VCaP (cell line): ENCODE data around the gene CNTLN.

Source experiments
- H3K27ac ChIP-seq: fragments of 450-650 bp; 2 replicates; pipeline ENCODE4 v1.5.1; 2017
- TF ChIP-seq, protein P1 (sequence below): fragments of 450-650 bp; conservative IDR thresholded peaks from 2 replicates; pipeline ENCODE4 v1.5.1; 2017; ENCODE audit warnings: mild to moderate bottlenecking, moderate library complexity

CNTLN gene

DNA sequence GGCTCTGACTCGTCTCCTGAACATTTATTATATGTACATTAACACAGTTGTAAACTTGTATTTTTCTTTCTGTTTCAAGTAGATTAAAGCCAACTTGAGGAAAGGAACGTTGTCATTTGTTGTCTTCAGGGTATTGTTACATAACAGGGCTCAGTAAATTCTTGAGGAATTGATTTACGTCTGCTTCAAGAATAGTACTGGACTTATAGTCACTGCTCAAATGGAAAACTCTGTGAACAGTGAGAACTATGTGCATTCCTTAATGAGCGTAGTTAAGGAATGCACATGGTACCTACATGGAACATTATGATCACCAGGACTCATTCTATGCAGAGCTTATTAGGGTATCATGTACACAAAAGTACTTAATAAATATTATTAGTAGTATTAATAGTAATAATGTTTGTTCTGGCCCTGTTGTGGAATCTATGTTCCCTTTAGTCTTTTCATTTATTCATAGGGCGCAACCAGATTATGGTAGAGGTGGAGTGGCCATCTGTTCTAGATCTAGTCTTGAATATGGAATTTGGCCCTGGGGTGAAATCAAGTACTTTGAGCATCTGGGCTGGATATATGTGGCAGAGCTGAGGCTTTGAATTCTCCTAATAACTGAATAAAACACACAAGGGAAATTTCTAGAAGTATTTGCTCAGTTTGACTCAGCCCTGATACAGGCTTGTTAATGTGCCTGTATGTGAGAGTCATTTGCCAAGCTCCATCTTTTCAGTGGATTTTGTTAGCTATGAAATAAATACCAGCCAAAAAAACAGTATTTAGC lies 335.4 kb downstream of the CNTLN start:
- TF ChIP-seq, protein P1, sequence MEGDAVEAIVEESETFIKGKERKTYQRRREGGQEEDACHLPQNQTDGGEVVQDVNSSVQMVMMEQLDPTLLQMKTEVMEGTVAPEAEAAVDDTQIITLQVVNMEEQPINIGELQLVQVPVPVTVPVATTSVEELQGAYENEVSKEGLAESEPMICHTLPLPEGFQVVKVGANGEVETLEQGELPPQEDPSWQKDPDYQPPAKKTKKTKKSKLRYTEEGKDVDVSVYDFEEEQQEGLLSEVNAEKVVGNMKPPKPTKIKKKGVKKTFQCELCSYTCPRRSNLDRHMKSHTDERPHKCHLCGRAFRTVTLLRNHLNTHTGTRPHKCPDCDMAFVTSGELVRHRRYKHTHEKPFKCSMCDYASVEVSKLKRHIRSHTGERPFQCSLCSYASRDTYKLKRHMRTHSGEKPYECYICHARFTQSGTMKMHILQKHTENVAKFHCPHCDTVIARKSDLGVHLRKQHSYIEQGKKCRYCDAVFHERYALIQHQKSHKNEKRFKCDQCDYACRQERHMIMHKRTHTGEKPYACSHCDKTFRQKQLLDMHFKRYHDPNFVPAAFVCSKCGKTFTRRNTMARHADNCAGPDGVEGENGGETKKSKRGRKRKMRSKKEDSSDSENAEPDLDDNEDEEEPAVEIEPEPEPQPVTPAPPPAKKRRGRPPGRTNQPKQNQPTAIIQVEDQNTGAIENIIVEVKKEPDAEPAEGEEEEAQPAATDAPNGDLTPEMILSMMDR = no peak
- no peak overlapping the region for H3K27ac ChIP-seq

DNA sequence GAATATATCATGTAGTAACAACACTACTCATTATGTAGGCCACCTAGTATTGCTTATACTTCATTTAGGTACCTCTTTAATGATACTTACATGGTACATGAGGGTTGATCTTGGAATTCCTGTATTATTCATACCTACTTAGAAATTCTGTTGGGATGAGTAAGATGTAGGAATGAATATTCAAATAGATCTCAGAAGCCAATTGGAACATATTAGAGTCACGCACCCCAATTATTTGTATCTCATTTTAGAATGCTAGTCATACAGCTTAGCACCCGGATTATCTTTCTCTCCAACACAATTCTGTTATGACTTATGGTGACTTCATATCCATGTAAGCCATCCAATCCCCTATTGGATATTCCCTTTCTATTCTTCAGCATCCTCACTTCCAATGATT lies 337.3 kb downstream of the CNTLN start:
- TF ChIP-seq, protein P1 = no peak
- no peak overlapping the region for H3K27ac ChIP-seq

DNA sequence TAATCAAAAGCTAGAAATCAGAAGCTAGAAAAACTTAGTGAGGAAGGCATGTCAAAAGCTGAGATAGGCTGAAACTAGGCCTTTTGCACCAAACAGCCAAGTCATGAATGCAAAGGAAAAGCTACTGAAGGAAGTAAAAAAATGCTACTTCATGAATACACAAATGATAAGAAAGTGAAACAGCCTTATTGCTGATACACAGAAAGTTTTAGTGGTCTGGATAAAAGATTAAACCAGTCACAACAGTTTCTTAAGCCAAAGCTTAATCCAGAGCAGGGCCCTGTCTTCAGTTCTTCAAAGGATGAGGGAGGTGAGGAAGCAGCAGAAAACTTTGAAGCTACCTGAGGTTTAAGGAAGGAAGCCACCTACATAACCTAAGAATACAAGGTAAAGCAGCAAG lies 341.6 kb downstream of the CNTLN start:
- TF ChIP-seq, protein P1 = no peak
- H3K27ac ChIP-seq = no peak overlapping the region

DNA sequence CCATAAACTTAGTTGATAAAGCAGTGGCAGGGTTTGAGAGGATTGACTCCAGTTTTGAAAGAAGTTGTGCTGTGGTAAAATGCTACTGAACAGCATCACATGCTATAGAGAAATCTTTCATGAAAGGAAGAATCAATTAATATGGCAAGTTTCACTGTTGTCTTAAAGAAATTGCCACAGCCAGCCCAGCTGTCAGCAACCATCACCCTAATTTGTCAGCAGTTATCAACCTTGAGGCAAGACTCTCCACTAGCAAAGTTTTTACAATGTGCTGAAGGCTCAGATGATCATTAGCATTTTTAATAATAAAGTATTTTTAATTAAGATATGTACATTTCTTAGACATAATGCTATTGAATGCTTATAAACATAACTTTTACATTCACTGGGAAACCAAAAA lies 343.0 kb downstream of the CNTLN start:
- no peak overlapping the region for H3K27ac ChIP-seq
- TF ChIP-seq, protein P1 = no peak

DNA sequence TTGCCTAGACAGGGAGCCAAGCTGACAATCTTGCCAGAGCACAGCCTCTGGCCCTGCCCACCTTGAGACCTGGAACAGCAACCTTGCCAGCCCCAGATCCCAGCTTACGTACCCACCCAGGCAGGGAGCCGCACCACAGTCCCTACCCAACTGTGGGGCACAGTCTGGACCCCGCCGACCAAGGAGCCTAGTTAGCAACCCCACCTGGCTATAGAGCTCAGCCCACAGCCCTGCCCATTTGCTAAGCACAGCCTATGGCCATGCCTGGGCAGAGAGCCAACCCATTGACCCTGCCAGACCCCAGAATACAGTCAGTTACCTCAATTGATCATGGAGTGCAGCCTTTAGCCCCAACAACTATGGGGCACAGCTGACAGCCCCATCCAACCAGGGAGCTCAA lies 346.1 kb downstream of the CNTLN start:
- TF ChIP-seq, protein P1 = no peak

DNA sequence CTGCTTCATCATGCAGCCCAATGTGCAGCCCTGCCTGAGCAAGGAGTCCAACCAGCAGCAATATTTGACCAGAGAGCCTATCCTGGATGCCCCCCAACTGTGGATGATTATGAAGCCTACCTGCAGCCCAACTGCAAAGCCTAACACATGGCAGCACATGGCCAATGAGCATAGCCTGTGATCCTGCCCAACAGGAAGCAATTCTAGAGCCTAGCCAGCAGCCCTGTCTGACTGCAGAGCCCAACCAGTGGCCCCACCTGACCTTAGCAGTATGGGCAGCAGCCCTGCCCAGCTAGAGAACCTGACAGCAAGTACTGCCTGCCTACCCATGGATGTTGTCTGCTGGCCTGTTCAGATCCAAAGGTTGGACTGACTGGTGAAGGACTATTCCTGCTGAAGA lies 346.7 kb downstream of the CNTLN start:
- peak overlapping the region; percentile 34 for H3K27ac ChIP-seq
- TF ChIP-seq, protein P1 = no peak

More for the DNA sequence above, 346.1 kb downstream of the CNTLN start:
- no peak overlapping the region; the same call in 1 of the 2 replicates for H3K27ac ChIP-seq

DNA sequence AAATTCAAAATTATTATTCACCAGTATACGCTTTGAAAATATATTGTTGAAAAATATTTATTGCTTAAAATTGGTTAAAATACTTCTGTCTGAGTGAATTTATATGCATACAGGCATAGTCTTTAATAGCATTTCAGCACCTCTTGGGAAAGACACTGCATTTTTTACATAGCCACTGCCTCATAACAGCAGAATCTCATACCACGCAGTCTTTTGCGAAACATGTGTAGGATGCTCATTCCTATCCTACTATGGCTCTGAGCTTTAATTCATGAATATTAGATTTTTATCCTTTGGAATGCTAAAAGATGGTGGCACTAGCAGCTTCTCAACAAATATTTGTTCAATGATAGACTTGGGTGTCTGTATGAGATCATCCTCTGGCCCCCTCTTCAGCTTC lies 350.1 kb downstream of the CNTLN start:
- no peak overlapping the region for H3K27ac ChIP-seq
- TF ChIP-seq, protein P1 = no peak
